GM20000 (cell line): Measurements from ENCODE around the gene AKR1B15.

Experiments
- DNase-seq: peaks from one replicate; pipeline ENCODE4 v3.0.0; 2012; ENCODE audit warnings: low spot score
- TF ChIP-seq, protein P1 (sequence below): IDR thresholded peaks from 2 replicates; pipeline ENCODE4 v1.5.1; 2012; ENCODE audit warnings: mild to moderate bottlenecking, control low read depth; ENCODE audit errors: extremely low read depth, missing control alignments

Gene AKR1B15

GRCh38 chr7:134571101-134571500, 22.2 kb downstream of the AKR1B15 start:
- TF ChIP-seq, protein P1, sequence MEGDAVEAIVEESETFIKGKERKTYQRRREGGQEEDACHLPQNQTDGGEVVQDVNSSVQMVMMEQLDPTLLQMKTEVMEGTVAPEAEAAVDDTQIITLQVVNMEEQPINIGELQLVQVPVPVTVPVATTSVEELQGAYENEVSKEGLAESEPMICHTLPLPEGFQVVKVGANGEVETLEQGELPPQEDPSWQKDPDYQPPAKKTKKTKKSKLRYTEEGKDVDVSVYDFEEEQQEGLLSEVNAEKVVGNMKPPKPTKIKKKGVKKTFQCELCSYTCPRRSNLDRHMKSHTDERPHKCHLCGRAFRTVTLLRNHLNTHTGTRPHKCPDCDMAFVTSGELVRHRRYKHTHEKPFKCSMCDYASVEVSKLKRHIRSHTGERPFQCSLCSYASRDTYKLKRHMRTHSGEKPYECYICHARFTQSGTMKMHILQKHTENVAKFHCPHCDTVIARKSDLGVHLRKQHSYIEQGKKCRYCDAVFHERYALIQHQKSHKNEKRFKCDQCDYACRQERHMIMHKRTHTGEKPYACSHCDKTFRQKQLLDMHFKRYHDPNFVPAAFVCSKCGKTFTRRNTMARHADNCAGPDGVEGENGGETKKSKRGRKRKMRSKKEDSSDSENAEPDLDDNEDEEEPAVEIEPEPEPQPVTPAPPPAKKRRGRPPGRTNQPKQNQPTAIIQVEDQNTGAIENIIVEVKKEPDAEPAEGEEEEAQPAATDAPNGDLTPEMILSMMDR, result no peak
- DNase-seq, result no peak

GRCh38 chr7:134571746-134572461, 23.0 kb downstream of the AKR1B15 start:
- TF ChIP-seq, protein P1, result no peak

GRCh38 chr7:134574322-134574721, 25.4 kb downstream of the AKR1B15 start:
- TF ChIP-seq, protein P1, result no peak
- DNase-seq, result no peak

More at GRCh38 chr7:134571746-134572461, 23.0 kb downstream of the AKR1B15 start:
- no peak for DNase-seq

DNA sequence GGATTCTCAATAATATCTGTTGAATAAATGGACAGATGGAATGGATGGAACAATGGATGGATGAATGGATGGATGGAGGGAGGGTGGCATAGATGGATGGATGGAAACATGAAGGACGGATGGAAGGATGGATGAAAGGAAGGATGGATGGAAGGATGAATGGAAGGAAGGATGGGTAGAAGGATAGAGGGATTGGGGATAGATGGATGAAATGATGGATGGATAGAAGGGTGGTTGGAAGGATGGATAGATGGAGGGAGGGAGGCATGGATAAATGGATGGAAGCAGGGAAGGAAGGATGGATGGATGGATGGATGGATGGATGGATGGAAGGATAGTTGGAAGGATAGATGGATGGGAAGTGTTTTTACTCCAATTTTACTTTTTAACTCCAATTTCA, 35.4 kb downstream of the AKR1B15 start:
- no peak for DNase-seq
- TF ChIP-seq, protein P1, result no peak

- TF ChIP-seq, protein P1, result no peak
- no peak for DNase-seq
These were observed 37.0 kb downstream of the AKR1B15 start for GRCh38 chr7:134585897-134586296.

DNA sequence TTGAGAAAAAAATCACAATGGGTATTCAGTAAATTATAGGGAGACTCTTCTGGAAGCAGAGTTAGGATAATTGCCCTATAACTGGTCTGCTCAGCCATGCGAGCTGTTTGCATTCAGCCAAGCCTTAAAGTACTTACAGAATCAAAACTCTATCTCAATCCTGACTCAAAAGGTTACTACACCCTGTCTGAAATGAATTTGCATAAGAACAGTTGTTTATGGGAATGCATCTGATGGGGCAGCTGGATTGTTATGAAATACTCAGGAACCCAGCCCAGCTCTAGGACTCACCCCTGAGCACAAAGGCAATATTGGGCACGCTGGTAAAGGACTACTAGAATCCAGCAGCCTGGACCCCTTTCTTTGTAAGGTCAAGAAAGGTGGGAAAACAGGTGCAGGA, 38.8 kb downstream of the AKR1B15 start:
- TF ChIP-seq, protein P1, result no peak
- DNase-seq, result no peak

DNA sequence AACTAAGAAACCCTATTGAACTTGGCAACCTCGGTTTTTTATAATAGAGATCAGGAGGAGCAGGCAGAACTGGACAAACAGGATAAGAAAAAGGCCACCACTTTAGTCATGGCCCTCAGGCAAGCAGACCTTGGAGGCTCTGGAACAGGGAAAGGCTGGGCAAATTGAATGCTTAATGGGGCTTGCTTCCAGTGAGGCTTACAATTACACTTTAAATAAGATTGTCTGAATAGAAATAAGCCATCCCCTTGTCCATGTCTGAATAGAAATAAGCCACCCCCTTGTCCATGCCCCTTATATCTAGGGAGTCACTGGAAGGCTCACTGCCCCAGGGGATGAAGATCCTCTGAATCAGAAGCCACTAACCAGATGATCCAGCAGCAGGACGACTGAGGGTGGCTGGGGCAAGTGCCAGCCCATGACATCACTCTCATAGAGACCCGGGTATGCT, 40.6 kb downstream of the AKR1B15 start:
- TF ChIP-seq, protein P1, result no peak
- no peak for DNase-seq
